HG02610 (cell line): ENCODE results near the gene GPR179.
A peak's percentile ranks its signal among the peaks of the same experiment; 100 is the strongest.
"Not testable (repeated sequence)": the region's sequence is repeated elsewhere in the genome, so short reads cannot be mapped to it uniquely, and the experiment has no call there.

Source experiments
- ATAC-seq: cut with Tn5 transposase; IDR thresholded peaks from one replicate; pipeline ENCODE4 v1.9.1; 2021; ENCODE audit warnings: mild to moderate bottlenecking, moderate library complexity; ENCODE audit not compliant: unreplicated experiment

Gene GPR179

GRCh38 chr17:38325221-38325851, 18.4 kb downstream of the GPR179 start:
- ATAC-seq = no peak

DNA sequence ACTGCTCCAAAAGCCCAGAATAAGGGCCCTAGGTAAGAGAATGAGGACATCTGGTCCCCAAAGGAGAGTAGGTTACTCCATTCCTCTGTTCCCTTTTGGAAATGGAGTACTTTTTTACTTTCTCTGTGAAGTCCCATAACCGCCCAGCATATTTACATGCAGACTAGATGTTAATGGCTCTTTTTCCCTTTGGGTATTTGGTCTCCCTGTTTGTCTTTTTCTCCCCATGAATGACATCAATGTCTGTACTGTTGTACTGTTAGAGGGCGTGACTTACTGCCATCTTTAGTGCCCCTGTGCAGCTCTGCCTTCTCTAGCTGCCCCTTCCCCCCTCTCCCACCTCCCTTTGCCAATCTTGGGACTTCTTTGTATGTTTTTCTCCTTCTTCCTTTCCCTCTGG, 19.0 kb downstream of the GPR179 start:
- no peak for ATAC-seq

DNA sequence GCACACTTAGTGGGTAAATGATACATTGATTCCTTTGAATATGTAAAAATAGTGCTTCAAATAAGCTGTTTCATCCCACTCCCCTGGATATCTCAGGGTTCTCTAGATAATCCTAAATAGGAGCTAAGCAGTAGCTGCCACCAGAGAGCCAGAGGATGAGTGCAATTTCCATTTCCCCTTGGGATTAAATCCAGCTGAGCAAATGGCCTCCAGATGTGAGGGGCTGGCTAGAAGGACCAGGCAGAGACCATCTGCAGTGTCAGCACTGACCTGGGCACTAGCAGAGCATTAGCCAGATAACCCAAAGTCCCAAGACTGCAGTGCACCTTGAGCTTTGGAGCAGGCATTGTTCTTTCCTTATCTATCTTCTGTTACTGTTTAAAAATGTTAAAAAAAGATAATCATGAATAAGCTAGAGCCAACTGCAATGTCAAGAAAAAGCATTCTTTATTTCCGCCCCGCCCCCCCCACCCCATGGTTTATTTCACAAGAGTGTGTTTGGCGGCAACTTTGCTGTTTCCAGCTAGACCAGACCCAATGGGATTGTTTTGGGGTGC, 19.5 kb downstream of the GPR179 start:
- no peak for ATAC-seq

DNA sequence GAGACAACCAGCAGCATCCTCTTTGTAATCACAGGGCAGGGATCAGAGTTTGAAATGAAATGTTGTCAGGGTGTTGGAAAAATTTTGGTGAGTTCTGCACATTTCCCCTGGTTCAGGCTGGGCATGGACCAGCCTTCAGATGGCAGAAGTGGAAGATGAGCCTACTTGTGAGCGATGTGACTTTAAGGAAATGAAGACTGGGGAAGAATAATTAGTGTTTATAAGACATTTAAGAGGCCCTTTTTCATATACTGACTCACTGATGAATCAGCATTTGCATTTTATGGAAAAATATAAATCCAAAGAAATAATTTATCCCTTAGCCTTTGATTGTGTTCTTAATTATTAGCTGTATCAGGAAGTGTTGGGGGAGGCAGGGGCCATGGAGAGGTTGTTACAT, 20.9 kb downstream of the GPR179 start:
- ATAC-seq = no peak

DNA sequence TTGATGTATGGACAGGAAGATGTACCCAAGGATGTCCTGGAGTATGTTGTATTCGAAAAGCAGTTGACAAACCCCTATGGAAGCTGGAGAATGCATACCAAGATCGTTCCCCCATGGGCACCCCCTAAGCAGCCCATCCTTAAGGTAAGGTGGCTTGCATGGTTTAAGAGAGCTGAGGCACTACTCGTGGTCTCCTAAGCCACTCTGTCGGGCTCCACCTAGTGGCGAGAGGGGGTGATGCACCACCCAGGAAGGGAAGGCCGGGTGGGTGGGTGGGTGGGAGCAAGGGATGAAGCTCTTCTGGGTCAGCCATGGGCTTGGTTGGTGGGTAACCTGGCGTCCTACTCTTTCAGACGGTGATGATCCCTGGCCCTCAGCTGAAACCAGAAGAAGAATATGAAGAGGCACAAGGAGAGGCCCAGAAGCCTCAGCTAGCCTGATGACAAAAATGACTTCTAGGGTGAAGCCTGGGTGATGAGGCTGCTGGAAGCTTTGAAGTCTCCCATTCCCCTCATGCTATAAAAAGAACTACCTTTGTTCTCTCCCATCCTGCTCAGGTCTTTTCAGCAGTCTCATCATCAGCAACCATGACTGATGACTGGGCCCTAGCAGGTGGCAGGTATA, 21.5 kb downstream of the GPR179 start:
- ATAC-seq = no peak

DNA sequence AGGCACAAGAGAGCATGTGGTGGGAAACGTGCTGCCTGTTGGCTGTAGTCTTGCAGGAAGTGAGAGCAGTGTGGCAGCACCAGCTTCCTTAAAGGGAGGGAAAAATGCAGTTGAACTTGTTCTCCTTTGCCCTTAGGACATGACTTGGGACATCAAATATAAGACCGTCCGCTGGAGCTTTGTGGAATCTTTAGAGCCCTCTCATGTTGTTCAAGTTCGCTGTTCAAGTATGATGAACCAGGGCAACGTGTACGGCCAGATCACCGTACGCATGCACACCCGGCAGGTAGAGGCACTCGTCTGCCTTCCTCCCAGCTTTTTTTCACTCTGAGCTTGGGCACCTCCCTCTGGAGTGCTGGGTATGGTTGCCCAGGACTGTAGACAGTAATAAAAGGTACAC, 23.3 kb downstream of the GPR179 start:
- ATAC-seq = no peak

- no peak for ATAC-seq
Observed at GRCh38 chr17:38317081-38317480, 26.7 kb downstream of the GPR179 start.

- ATAC-seq = no peak
Observed at GRCh38 chr17:38315497-38315896, 28.3 kb downstream of the GPR179 start.

DNA sequence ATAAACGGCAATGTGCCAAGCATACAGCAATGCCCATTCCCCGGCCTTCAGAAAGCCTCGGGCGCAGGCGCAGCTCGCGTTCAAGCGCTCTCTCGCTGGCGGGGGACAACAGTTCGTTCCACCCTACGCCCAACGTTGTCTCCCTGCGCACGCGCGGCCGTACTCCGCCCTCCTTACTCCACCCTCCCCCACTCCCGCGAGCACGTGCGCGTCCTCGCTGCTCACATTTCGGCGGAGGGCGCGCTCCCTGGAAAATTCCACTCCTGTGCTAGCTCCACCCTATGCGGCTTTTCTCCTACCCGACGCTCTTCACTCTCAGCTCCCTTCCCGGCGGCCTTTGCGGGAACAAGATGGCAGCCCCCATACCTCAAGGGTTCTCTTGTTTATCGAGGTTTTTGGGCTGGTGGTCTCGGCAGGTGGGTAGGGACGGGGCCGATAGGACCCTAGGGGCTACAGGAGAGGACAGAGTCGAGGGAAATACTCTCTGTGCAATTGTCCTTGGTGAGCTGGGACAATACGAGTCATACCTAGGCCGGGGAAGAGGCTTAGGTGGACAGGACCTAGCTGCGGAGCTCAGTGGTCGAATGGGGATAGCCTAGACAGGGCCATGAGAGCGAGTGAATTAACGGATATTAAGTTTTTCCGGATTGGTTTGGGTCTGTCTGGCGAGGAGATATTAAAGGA, 46.8 kb downstream of the GPR179 start, which contains the start of gene MRPL45:
Gene MRPL45 (plus strand): TSS at position 335 of the 684 bp plus-strand sequence. CDS start 16 bp downstream, at position 351.
- peak; percentile 92 for ATAC-seq

- not testable (repeated sequence) for ATAC-seq
Observed at GRCh38 chr17:38295602-38296365, 48.0 kb downstream of the GPR179 start.

GRCh38 chr17:38289760-38290159, 54.0 kb downstream of the GPR179 start:
- ATAC-seq = not testable (repeated sequence)

DNA sequence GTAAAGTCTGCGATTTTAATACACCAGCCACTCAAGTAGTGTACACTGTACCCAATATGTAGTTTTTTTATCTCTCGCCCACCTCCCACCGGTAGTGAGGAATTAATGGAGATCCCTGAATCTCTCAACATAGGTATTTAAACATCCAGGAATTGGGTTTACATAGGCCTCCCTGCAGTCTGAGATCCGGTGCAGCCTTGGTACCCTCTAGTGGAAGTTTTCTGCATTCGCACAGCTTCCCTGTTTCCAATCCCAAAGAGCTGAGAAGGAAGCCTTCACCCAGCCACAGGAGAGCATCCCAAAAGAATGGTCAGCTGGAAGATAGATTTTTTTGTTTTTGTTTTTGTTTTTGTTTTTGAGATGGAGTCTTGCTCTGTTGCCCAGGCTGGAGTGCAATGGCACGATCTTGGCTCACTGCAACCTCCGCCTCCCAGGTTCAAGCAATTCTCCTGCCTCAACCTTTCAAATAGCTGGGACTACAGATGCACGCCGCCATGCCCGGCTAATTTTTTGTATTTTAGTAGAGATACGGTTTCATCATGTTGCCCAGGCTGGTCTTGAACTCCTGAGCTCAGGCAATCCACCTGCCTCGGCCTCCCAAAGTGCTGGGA, 55.4 kb downstream of the GPR179 start:
- ATAC-seq = not testable (repeated sequence)

DNA sequence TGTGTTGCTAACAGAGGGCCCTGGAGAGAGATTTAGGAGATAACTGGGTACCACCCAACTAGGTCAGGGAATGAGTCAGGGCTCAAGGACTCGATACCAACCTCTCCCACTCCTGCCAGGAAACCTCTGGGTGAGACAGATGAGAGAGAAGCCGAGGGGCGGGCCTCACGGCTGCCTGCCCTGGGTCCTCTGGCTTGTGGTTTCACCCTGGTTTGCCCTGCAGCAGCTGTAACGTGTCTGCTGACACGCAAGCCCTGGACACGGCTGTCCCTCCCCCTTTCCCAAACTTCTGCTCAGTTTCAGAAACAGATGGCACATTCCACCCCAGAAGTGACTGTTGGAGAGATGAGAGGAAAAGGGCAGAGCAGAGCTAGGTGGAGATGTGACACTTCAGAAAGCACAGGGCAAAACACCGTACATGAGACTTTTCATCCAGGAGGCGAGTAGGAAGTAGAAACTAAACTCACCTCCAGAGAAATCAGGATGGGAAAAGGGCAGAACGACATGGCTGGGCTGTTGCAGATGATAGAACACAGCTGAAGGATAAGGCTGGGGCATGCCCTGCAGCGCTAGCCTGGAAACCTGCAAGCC, 57.2 kb downstream of the GPR179 start:
- peak; percentile 61 for ATAC-seq

DNA sequence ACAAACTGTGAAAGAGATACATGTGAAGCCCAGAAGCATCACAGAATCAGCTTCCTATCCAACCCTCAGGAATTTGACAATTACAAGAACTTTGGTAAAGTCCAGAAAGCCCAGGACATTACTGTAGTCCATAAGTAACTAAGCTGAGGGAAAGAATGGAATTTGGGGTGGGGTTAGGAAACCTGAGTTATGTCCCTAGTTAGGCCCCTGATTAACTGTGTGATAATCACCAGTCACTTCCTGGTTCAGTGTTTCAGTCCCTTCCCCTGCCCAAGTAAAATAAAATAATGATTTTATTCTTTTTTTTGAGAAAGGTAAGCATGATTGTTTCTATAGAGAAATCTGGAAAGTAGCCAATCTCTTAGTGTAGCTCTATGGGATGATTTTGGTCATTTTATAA, 57.8 kb downstream of the GPR179 start:
- not testable (repeated sequence) for ATAC-seq
